NK-92 (cell line): ENCODE data around the gene CD248.
"Not testable (repeated sequence)": the region's sequence is repeated elsewhere in the genome, so short reads cannot be mapped to it uniquely, and the experiment has no call there.

Source experiments
- DNase-seq: peaks from one replicate; lab custom pipeline; 2025; ENCODE audit not compliant: unreplicated experiment; lab: John Stamatoyannopoulos, UW

Gene CD248

GRCh38 chr11:66277064-66277463, 39.8 kb downstream of the CD248 start:
- not testable (repeated sequence) for DNase-seq

- not testable (repeated sequence) for DNase-seq
These were observed 40.2 kb downstream of the CD248 start for GRCh38 chr11:66276619-66277018.

- DNase-seq = no peak
These were observed 40.7 kb downstream of the CD248 start for GRCh38 chr11:66275984-66276612.

- DNase-seq = no peak
These were observed 41.4 kb downstream of the CD248 start for GRCh38 chr11:66275396-66275795.

GRCh38 chr11:66274219-66274618, 42.6 kb downstream of the CD248 start:
- no peak for DNase-seq

- no peak for DNase-seq
These were observed 44.2 kb downstream of the CD248 start for GRCh38 chr11:66272596-66272995.

- no peak for DNase-seq
These were observed 45.0 kb downstream of the CD248 start for GRCh38 chr11:66271816-66272215.

GRCh38 chr11:66268952-66269905, 47.6 kb downstream of the CD248 start:
- DNase-seq = no peak

GRCh38 chr11:66268244-66268951, 48.4 kb downstream of the CD248 start, which contains the start of gene RAB1B:
RAB1B (plus strand) TSS chr11:66268639; CDS start chr11:66268680, 41 bp downstream.
- peak; percentile 97 for DNase-seq

GRCh38 chr11:66267379-66268243, 49.2 kb downstream of the CD248 start:
- DNase-seq = peak; percentile 54

GRCh38 chr11:66267039-66267378, 49.8 kb downstream of the CD248 start:
- no peak for DNase-seq

- DNase-seq = no peak
These were observed 50.3 kb downstream of the CD248 start for GRCh38 chr11:66266378-66267038.

GRCh38 chr11:66265531-66266377, 51.1 kb downstream of the CD248 start:
- DNase-seq = no peak

GRCh38 chr11:66264914-66265313, 51.9 kb downstream of the CD248 start:
- no peak for DNase-seq
